Nephron (organoid): ENCODE data around the gene PADI3.

Experiments used
- H3K27ac Mint-ChIP-seq, 3 experiments: 2 replicates each; pipeline ENCODE4 v1.8.0; 2020; ENCODE audit warnings: mixed read lengths in 3 of 3, mild to moderate bottlenecking in 2 of 3, moderate library complexity in 1 of 3
- H3K27me3 Mint-ChIP-seq: 2 replicates; pipeline ENCODE4 v1.8.0; 2021; ENCODE audit warnings: low read depth, mild to moderate bottlenecking, moderate library complexity, mixed read lengths
- H3K36me3 Mint-ChIP-seq: 2 replicates; pipeline ENCODE4 v1.8.0; 2020; ENCODE audit warnings: low read depth, mixed read lengths
- H3K4me1 Mint-ChIP-seq: 2 replicates; pipeline ENCODE4 v1.8.0; 2020; ENCODE audit warnings: mixed read lengths
- H3K4me3 Mint-ChIP-seq, 3 experiments: 2 replicates each; pipeline ENCODE4 v1.8.0; 2020; ENCODE audit warnings: mild to moderate bottlenecking in 3 of 3, mixed read lengths in 3 of 3, moderate library complexity in 2 of 3
- H3K9me3 Mint-ChIP-seq: 2 replicates; pipeline ENCODE4 v1.8.0; 2020; ENCODE audit warnings: mixed read lengths
- TF ChIP-seq, protein P1 (sequence below), 3 experiments: fragments of 200-600 bp; sonication (generic); IDR thresholded peaks; one replicate each; pipeline ENCODE4 v1.5.0; 2021; ENCODE audit warnings: antibody characterized with exemption in 3 of 3; ENCODE audit not compliant: unreplicated experiment in 3 of 3

PADI3 gene

DNA sequence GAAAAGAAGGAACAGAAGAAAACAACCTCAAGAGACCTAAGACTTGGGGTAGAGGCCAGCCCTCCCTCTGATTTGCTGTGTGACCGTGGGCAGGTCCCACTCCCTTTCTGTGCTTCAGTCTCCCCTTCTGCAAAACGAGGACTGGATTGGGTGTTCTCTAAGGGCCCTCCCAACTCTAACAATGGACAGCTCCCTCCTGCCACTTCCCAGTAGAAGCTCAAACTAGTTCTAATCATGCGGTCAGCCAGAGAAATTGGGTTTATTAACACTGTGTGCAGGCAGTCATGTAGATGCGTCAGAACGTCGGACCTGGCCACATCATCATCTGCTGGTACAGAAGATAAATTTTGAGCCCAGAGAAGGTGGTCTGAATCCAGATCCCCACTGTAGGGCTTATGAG is 57.5 kb downstream of the PADI3 start:
- H3K36me3 Mint-ChIP-seq = peaks cover 6% of the 10 kb centered on the region

DNA sequence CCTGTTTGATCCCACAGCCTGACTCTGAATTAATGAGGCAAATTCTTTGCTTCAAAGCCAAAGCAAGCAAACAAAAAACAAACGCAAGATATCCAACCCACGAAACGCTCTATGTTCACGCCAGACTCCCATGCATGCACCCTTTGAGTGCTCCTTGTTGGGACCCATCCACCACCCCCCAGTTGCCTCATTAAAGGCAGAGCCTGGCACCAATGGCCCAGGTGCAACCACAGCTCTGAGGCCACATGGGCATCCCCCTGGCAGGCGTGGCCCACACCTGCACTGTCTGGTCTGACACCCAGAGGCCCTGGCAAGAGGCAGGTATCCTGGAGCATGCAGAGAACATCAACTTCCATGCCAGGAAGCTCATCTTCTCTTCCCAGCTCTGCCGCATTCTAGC is 58.0 kb downstream of the PADI3 start:
- TF ChIP-seq, protein P1, sequence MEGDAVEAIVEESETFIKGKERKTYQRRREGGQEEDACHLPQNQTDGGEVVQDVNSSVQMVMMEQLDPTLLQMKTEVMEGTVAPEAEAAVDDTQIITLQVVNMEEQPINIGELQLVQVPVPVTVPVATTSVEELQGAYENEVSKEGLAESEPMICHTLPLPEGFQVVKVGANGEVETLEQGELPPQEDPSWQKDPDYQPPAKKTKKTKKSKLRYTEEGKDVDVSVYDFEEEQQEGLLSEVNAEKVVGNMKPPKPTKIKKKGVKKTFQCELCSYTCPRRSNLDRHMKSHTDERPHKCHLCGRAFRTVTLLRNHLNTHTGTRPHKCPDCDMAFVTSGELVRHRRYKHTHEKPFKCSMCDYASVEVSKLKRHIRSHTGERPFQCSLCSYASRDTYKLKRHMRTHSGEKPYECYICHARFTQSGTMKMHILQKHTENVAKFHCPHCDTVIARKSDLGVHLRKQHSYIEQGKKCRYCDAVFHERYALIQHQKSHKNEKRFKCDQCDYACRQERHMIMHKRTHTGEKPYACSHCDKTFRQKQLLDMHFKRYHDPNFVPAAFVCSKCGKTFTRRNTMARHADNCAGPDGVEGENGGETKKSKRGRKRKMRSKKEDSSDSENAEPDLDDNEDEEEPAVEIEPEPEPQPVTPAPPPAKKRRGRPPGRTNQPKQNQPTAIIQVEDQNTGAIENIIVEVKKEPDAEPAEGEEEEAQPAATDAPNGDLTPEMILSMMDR (IDR thresholded peaks at IDR 0.05; ENCODE audit: unreplicated experiment in 3 of 3) = no peak
- H3K9me3 Mint-ChIP-seq = peaks cover 15% of the 10 kb centered on the region
- peaks cover 13% of the 10 kb centered on the region for H3K27me3 Mint-ChIP-seq
- no peak overlapping the region for H3K4me3 Mint-ChIP-seq
- H3K36me3 Mint-ChIP-seq = peaks cover 3% of the 10 kb centered on the region
- peaks cover 5% of the 10 kb centered on the region for H3K4me1 Mint-ChIP-seq
- H3K27ac Mint-ChIP-seq = no peak overlapping the region

More for the DNA sequence above, 57.5 kb downstream of the PADI3 start:
- Mint-ChIP-seq H3K27me3 (peaks cover 13% of the 10 kb centered on the region), H3K27ac (no peak overlapping the region), H3K4me1 (peaks cover 5% of the 10 kb centered on the region), H3K4me3 (no peak overlapping the region), H3K9me3 (peaks cover 18% of the 10 kb centered on the region)
- TF ChIP-seq, protein P1 (IDR thresholded peaks at IDR 0.05; ENCODE audit: unreplicated experiment in 3 of 3) = no peak

DNA sequence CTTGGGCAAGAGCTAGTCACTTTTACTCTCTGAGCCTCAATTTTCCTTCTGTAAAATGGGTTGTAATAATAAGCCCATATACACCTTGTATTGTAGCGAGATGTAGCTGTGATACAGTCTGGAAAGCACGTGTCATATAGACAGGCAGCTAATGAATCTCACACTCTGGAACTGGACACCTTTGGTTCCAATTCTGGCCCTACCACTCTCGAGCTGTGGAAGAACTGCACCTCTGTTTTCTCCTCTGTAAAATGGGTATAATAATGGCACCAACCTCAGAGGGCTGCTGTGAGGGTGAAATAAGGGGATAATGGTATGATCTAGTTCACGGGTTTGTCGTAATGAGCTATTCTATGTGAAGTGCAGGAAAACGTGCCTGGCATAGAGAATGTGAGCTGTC is 58.4 kb downstream of the PADI3 start:
- no peak overlapping the region for H3K27ac Mint-ChIP-seq
- H3K9me3 Mint-ChIP-seq = peaks cover 11% of the 10 kb centered on the region
- no peaks in the 10 kb centered on the region for H3K36me3 Mint-ChIP-seq
- TF ChIP-seq, protein P1 (IDR thresholded peaks at IDR 0.05; ENCODE audit: unreplicated experiment in 3 of 3) = no peak
- peaks cover 5% of the 10 kb centered on the region for H3K4me1 Mint-ChIP-seq
- peaks cover 13% of the 10 kb centered on the region for H3K27me3 Mint-ChIP-seq
- H3K4me3 Mint-ChIP-seq = no peak overlapping the region

DNA sequence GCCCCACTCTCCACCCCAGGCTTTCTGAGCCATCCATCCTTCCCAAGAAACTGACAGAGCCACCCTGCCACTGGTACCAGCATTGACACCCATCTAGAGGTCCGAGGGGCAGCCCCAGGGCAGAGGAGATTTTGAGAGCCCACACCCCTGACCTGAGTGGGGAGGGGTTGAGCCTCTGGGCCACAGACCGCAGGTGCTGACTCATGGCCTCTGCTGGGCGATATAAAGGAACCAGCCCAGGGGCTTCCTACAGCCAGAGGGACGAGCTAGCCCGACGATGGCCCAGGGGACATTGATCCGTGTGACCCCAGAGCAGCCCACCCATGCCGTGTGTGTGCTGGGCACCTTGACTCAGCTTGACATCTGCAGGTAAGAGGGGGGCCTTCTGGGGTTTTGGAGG is 59.0 kb downstream of the PADI3 start, which contains the start of gene PADI4:
Gene PADI4, plus strand, starts transcription at position 252 of the 400 bp plus-strand sequence. Its CDS starts 26 bp downstream, at position 278.
- Mint-ChIP-seq H3K4me3 (no peak within 1 kb of the TSS), H3K27me3 (peaks cover 13% of the 10 kb centered on the region), H3K36me3 (no peaks in the 10 kb centered on the region), H3K9me3 (peaks cover 6% of the 10 kb centered on the region), H3K27ac (no peak within 1 kb of the TSS), H3K4me1 (peaks cover 5% of the 10 kb centered on the region)
- TF ChIP-seq, protein P1 (IDR thresholded peaks at IDR 0.05; ENCODE audit: unreplicated experiment in 3 of 3) = no peak

DNA sequence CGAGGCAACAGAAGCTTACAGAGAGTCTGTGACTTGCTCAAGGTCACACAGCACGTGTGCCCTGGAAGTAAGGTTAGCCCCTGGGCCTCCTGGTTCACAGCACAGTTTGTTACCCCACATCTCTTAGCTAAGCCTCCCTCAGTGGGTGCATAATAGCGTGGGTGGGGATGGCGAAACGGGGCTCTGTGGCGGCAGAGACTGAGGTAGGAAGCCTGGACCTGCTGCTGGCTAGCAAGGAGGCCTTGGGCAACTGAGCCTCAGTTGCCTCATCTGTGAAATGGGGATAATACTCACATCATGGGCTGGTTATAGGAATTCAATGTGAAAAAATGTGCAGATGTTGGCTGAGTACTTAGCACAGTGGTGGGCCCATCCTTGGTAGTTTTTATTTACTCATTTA is 59.7 kb downstream of the PADI3 start:
- Mint-ChIP-seq H3K36me3 (no peaks in the 10 kb centered on the region), H3K27ac (no peak overlapping the region), H3K27me3 (peaks cover 19% of the 10 kb centered on the region), H3K4me3 (no peak overlapping the region), H3K4me1 (peaks cover 5% of the 10 kb centered on the region), H3K9me3 (peaks cover 4% of the 10 kb centered on the region)
- TF ChIP-seq, protein P1 (IDR thresholded peaks at IDR 0.05; ENCODE audit: unreplicated experiment in 3 of 3) = no peak

DNA sequence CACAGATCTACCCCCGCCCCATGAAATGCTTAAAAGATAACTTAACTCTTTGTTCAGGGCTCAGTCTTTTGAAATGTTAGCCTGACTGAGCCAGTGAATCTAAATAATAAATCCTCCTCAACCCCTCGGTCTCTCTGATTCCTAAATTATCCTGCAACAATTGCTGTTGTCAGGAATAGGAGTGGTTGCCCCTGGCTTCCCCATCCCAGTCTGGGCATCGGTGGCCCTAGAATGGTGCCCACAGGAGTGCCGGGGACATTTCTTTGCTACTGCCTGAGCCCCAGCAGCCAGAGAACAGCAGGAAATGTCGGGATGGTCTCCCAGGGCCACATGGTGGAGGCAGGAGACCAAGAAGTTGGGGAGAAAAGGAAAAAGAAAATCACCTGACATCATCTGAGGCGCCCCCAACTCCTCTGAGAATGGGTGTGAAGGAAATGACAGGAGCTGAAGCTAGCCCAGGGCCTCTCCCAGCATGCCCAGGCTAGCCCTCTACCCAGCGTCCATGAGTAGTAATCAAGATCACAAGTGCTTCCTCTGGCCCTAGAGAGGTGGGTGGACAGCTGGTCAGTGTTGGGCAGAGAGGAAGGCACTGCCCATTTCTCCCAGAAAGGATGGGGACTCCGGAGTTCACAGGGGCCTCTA is 60.6 kb downstream of the PADI3 start:
- peaks cover 24% of the 10 kb centered on the region for H3K27me3 Mint-ChIP-seq
- H3K36me3 Mint-ChIP-seq = no peaks in the 10 kb centered on the region
- peaks cover 5% of the 10 kb centered on the region for H3K4me1 Mint-ChIP-seq
- TF ChIP-seq, protein P1 (IDR thresholded peaks at IDR 0.05; ENCODE audit: unreplicated experiment in 3 of 3) = no peak
- no peak overlapping the region for H3K4me3 Mint-ChIP-seq
- no peak overlapping the region for H3K27ac Mint-ChIP-seq
- H3K9me3 Mint-ChIP-seq = peaks cover 3% of the 10 kb centered on the region
